Measurements from ENCODE around the gene SCGB1C2. TPM values are rescaled to one million over a fixed set of nuclear protein-coding genes. Genes with fewer than 3 reads are reported as not detected.
"Not testable (repeated sequence)": the region's sequence is repeated elsewhere in the genome, so short reads cannot be mapped to it uniquely, and the experiment has no call there.

SCGB1C2 gene
- total and polyA plus RNA-seq, 2 donors, result not detected

DNA sequence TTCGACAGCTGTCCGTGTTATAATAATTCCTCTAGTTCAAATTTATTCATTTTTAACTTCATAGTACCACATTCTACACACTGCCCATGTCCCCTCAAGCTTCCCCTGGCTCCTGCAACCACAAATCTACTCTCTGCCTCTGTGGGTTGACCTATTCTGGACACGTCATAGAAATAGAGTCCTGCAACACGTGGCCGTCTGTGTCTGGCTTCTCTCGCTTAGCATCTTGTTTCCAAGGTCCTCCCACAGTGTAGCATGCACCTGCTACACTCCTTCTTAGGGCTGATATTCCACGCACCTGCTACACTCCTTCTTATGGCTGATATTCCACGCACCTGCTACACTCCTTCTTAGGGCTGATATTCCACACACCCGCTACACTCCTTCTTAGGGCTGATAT, 16.5 kb downstream of the SCGB1C2 start:
- Histone ChIP-seq H3K27ac (ENCODE audit: low read depth) (no peak overlapping the region), H3K36me3 (ENCODE audit: insufficient read depth) (no peaks in the 10 kb centered on the region), H3K4me1 (ENCODE audit: insufficient read depth) (no peaks in the 10 kb centered on the region), H3K4me3 (ENCODE audit: low read depth, low read length) (no peak overlapping the region)
- WGBS, result 87% methylated on average over 9 of the region's 9 CpGs
- no peak for DNase-seq (ENCODE audit: extremely low spot score)

DNA sequence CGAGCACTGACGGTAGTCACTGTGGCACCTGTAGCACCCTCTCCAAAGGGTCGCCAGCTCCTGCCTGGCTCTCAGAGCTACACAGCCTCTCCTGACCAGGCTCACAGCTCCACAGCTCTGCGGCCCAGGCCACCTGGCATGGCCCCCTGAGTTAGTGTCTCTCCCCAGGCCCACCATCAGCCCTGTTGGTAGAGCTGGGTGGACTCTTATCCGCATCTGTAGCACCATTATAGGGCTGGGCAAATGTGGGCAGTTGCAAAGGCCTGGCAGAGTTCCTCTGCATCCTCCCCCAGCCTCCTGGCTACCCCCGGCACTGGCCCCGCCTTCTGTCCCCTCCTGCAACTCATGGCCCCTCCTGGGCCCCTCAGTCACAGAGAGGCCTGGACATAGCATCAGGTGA, 18.2 kb downstream of the SCGB1C2 start:
- WGBS, result 85% methylated on average over 7 of the region's 7 CpGs
- H3K4me3 ChIP-seq (ENCODE audit: low read depth, low read length), result no peak overlapping the region
- H3K27ac ChIP-seq (ENCODE audit: low read depth), result no peak overlapping the region
- H3K4me1 ChIP-seq (ENCODE audit: insufficient read depth), result no peaks in the 10 kb centered on the region
- no peaks in the 10 kb centered on the region for H3K36me3 ChIP-seq (ENCODE audit: insufficient read depth)
- DNase-seq (ENCODE audit: extremely low spot score), result no peak

DNA sequence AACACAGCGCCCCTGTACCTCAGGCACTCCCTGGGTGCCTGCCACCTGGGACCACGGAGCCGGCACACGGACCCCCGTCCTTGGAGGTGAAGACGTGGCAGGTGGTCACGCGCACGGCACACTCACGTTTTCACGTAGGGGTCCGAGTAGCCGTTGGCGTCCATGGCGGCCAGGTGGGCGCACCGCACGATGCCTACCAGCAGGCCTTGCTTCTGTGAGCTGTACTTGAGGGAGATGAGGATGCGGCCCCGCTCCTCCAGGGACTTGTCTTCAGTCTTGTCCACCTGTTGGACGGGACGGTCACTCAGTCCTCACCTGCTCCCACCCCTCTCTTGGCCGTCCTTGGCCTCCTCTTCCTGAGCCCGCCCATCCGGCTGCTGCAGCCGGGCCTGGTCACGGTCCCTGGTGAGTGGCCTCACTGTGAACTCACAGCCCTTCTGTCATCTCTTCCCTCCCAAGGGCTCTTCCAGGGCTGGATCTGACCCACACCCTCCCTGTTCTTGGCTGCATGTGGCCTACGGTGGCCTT, 18.8 kb downstream of the SCGB1C2 start:
- H3K4me1 ChIP-seq (ENCODE audit: insufficient read depth), result no peaks in the 10 kb centered on the region
- no peak for DNase-seq (ENCODE audit: extremely low spot score)
- WGBS, result 95% methylated on average over 28 of the region's 28 CpGs
- H3K4me3 ChIP-seq (ENCODE audit: low read depth, low read length), result no peak overlapping the region
- no peaks in the 10 kb centered on the region for H3K36me3 ChIP-seq (ENCODE audit: insufficient read depth)
- no peak overlapping the region for H3K27ac ChIP-seq (ENCODE audit: low read depth)

GRCh38 chr17:156946-157345, 19.6 kb downstream of the SCGB1C2 start:
- Histone ChIP-seq H3K4me1 (ENCODE audit: insufficient read depth) (no peaks in the 10 kb centered on the region), H3K4me3 (ENCODE audit: low read depth, low read length) (no peak overlapping the region), H3K36me3 (ENCODE audit: insufficient read depth) (no peaks in the 10 kb centered on the region), H3K27ac (ENCODE audit: low read depth) (no peak overlapping the region)
- 91% methylated on average over 19 of the region's 19 CpGs for WGBS
- no peak for DNase-seq (ENCODE audit: extremely low spot score)

- no peak overlapping the region for H3K27ac ChIP-seq (ENCODE audit: low read depth)
- H3K36me3 ChIP-seq (ENCODE audit: insufficient read depth), result no peaks in the 10 kb centered on the region
- H3K4me1 ChIP-seq (ENCODE audit: insufficient read depth), result no peaks in the 10 kb centered on the region
- WGBS, result 94% methylated on average over 4 of the region's 4 CpGs
- no peak for DNase-seq (ENCODE audit: extremely low spot score)
- H3K4me3 ChIP-seq (ENCODE audit: low read depth, low read length), result no peak overlapping the region
Measured at GRCh38 chr17:157901-158300, 20.5 kb downstream of the SCGB1C2 start.

GRCh38 chr17:158379-158778, 21.0 kb downstream of the SCGB1C2 start:
- Histone ChIP-seq H3K36me3 (ENCODE audit: insufficient read depth) (no peaks in the 10 kb centered on the region), H3K4me3 (ENCODE audit: low read depth, low read length) (no peak overlapping the region), H3K27ac (ENCODE audit: low read depth) (no peak overlapping the region), H3K4me1 (ENCODE audit: insufficient read depth) (no peaks in the 10 kb centered on the region)
- DNase-seq (ENCODE audit: extremely low spot score), result no peak
- 93% methylated on average over 7 of the region's 7 CpGs for WGBS

GRCh38 chr17:159609-160008, 22.2 kb downstream of the SCGB1C2 start:
- H3K36me3 ChIP-seq (ENCODE audit: insufficient read depth), result no peaks in the 10 kb centered on the region
- H3K4me3 ChIP-seq (ENCODE audit: low read depth, low read length), result no peak overlapping the region
- 94% methylated on average over 15 of the region's 15 CpGs for WGBS
- no peak overlapping the region for H3K27ac ChIP-seq (ENCODE audit: low read depth)
- H3K4me1 ChIP-seq (ENCODE audit: insufficient read depth), result no peaks in the 10 kb centered on the region
- no peak for DNase-seq (ENCODE audit: extremely low spot score)

- Histone ChIP-seq H3K4me3 (ENCODE audit: low read depth, low read length) (no peak overlapping the region), H3K27ac (ENCODE audit: low read depth) (no peak overlapping the region), H3K36me3 (ENCODE audit: insufficient read depth) (no peaks in the 10 kb centered on the region), H3K4me1 (ENCODE audit: insufficient read depth) (no peaks in the 10 kb centered on the region)
- no peak for DNase-seq (ENCODE audit: extremely low spot score)
- WGBS, result 89% methylated on average over 13 of the region's 13 CpGs
Measured at GRCh38 chr17:160336-160735, 23.0 kb downstream of the SCGB1C2 start.

- H3K27ac ChIP-seq (ENCODE audit: low read depth), result no peak overlapping the region
- H3K4me1 ChIP-seq (ENCODE audit: insufficient read depth), result no peaks in the 10 kb centered on the region
- no peak for DNase-seq (ENCODE audit: extremely low spot score)
- no peak overlapping the region for H3K4me3 ChIP-seq (ENCODE audit: low read depth, low read length)
- 79% methylated on average over 10 of the region's 10 CpGs for WGBS
- no peaks in the 10 kb centered on the region for H3K36me3 ChIP-seq (ENCODE audit: insufficient read depth)
Measured at GRCh38 chr17:161481-161880, 24.1 kb downstream of the SCGB1C2 start.

DNA sequence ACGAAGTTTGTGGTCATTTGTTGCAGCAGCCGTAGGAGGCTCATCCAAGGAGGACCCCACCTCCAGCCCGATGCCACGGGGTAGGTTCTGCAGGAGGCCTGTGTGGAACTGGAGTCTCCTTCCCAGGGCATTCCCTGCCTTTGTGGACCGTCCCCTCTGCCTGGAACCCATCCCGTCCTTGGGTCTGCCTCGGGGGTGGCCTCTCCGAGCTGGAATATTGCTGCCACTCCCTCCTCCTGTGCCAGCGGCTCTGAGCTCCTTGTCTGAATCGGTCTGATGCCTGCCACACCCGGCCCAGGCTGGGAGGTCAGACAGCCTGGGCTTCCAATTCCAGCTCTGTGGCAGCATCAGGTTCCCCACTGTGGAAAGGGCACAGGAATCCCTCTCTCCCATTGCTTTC, 25.3 kb downstream of the SCGB1C2 start:
- 82% methylated on average over 11 of the region's 11 CpGs for WGBS
- Histone ChIP-seq H3K4me1 (ENCODE audit: insufficient read depth) (no peaks in the 10 kb centered on the region), H3K27ac (ENCODE audit: low read depth) (no peak overlapping the region), H3K36me3 (ENCODE audit: insufficient read depth) (no peaks in the 10 kb centered on the region), H3K4me3 (ENCODE audit: low read depth, low read length) (no peak overlapping the region)
- no peak for DNase-seq (ENCODE audit: extremely low spot score)

DNA sequence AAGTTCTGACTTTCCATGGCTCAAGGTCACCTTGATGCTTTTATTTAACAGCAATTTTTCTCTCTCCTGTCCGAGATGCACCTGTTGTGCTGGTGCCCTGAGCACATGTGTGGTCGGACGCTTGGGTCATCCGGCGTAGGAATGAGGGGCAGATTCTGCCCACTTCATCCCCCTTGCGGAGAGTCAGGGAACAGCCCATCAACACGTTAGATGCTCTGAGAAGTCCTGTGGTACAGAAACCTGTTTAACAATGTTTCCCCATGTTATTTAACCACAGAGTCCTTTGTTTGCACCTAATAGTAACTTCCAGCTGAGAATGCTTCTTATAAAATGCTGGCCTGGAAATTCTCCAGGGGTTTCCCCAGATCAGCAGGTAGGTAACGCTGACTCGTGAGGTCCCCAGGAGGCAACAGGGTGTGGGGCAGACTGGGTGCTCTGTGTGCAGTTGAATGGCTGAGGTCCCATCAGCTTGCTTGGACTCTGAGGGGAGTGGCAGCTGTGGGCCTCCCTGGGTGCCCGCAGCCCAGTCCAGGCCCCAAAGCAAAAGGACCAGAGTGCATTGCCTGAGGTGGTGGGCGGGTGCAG, 26.2 kb downstream of the SCGB1C2 start:
- Histone ChIP-seq H3K36me3 (ENCODE audit: insufficient read depth) (no peaks in the 10 kb centered on the region), H3K4me3 (ENCODE audit: low read depth, low read length) (no peak overlapping the region), H3K4me1 (ENCODE audit: insufficient read depth) (no peaks in the 10 kb centered on the region), H3K27ac (ENCODE audit: low read depth) (no peak overlapping the region)
- 84% methylated on average over 11 of the region's 11 CpGs for whole genome bisulfite sequencing
- no peak for DNase-seq (ENCODE audit: extremely low spot score)

GRCh38 chr17:164303-165235, 27.2 kb downstream of the SCGB1C2 start:
- Histone ChIP-seq H3K27ac (ENCODE audit: low read depth) (no peak overlapping the region), H3K4me1 (ENCODE audit: insufficient read depth) (no peaks in the 10 kb centered on the region), H3K4me3 (ENCODE audit: low read depth, low read length) (no peak overlapping the region), H3K36me3 (ENCODE audit: insufficient read depth) (no peaks in the 10 kb centered on the region)
- peak; percentile 36 for DNase-seq (ENCODE audit: extremely low spot score)
- 60% methylated on average over 16 of the region's 16 CpGs for WGBS

GRCh38 chr17:165939-166338, 28.6 kb downstream of the SCGB1C2 start:
- 94% methylated on average over 14 of the region's 14 CpGs for WGBS
- H3K27ac ChIP-seq (ENCODE audit: low read depth), result no peak overlapping the region

GRCh38 chr17:168614-169013, 31.2 kb downstream of the SCGB1C2 start:
- not testable (repeated sequence) for H3K4me1 ChIP-seq (ENCODE audit: insufficient read depth); H3K36me3 ChIP-seq (ENCODE audit: insufficient read depth); DNase-seq (ENCODE audit: extremely low spot score); H3K27ac ChIP-seq (ENCODE audit: low read depth); H3K4me3 ChIP-seq (ENCODE audit: low read depth, low read length)
- WGBS, result 84% methylated on average over 9 of the region's 11 CpGs

More at GRCh38 chr17:165939-166338, 28.6 kb downstream of the SCGB1C2 start:
- no peak overlapping the region for H3K4me3 ChIP-seq (ENCODE audit: low read depth, low read length)
- no peak for DNase-seq (ENCODE audit: extremely low spot score)
- no peaks in the 10 kb centered on the region for H3K4me1 ChIP-seq (ENCODE audit: insufficient read depth)
- no peaks in the 10 kb centered on the region for H3K36me3 ChIP-seq (ENCODE audit: insufficient read depth)

All from urinary bladder (tissue), 4 donors.